Kidney (tissue), 14 donors: ENCODE measurements around the gene OBSCN. TPM values are rescaled to one million over a fixed set of nuclear protein-coding genes. Genes with fewer than 3 reads are reported as not detected.

Experiments
- DNase-seq, 5 donors: peaks; one replicate each; pipeline ENCODE4 v3.0.0-alpha.2; 2013 to 2020
- FAIRE-seq: peaks from 2 replicates; lab custom pipeline; 2012; peaks lifted over from hg19 to GRCh38; lab: Jason Lieb, UNC
- H3K27ac ChIP-seq, 2 donors: one replicate each; pipeline ENCODE4 v1.7.0; 2013; ENCODE audit warnings: low read depth in 2 of 2, low read length in 2 of 2, inconsistent platforms in 1 of 2
- H3K27me3 ChIP-seq: one replicate; pipeline ENCODE4 v1.7.1; 2013; ENCODE audit warnings: low read length, inconsistent platforms; ENCODE audit not compliant: control insufficient read depth, insufficient read depth
- H3K36me3 ChIP-seq, 3 donors: one replicate each; pipeline versions ENCODE4 v1.7.0 to v1.7.1; 2013; ENCODE audit warnings: low read length in 3 of 3, control low read depth in 1 of 3, inconsistent platforms in 1 of 3; ENCODE audit not compliant: insufficient read depth in 3 of 3, control insufficient read depth in 2 of 3
- H3K4me1 ChIP-seq, 3 donors: one replicate each; pipeline versions ENCODE4 v1.7.0 to v1.7.1; 2013; ENCODE audit warnings: low read length in 3 of 3, inconsistent platforms in 1 of 3, low read depth in 1 of 3; ENCODE audit not compliant: control insufficient read depth in 2 of 3, insufficient read depth in 2 of 3
- H3K4me3 ChIP-seq, 3 donors: one replicate each; pipeline versions ENCODE4 v1.7.0 to v1.8.1; 2013; ENCODE audit warnings: low read length in 3 of 3, control low read depth in 1 of 3, inconsistent platforms in 1 of 3
- H3K9ac ChIP-seq, 3 donors: one replicate each; pipeline versions ENCODE4 v1.7.0 to v1.7.1; 2013; ENCODE audit warnings: low read length in 3 of 3, control low read depth in 1 of 3, inconsistent platforms in 1 of 3
- H3K9me3 ChIP-seq, 3 donors: one replicate each; pipeline versions ENCODE4 v1.7.0 to v1.7.1; 2013; ENCODE audit warnings: low read length in 3 of 3, control low read depth in 1 of 3, inconsistent platforms in 1 of 3; ENCODE audit not compliant: control insufficient read depth in 2 of 3, insufficient read depth in 1 of 3
- CTCF ChIP-seq: IDR thresholded peaks from 3 replicates; pipeline ENCODE4 v1.5.1; 2012; ENCODE audit warnings: mild to moderate bottlenecking, moderate library complexity, borderline replicate concordance; ENCODE audit not compliant: insufficient read depth; ENCODE audit errors: extremely low read depth
- intact Hi-C: fragments of 100-400 bp; cut with DNase I; formaldehyde crosslinking; loops from one replicate; pipeline ENCODE4 v1.11.1; 2022
- polyA plus RNA-seq: library from polyadenylated mRNA; stranded (reverse); fragments of 350-450 nt; fragmentation: Illumina TruSeq; extraction: RNeasy Lipid Tissue Mini Kit (QIAGEN cat#74804); gene quantifications from one replicate; pipeline ENCODE4 v1.2.3, GENCODE V29; 2014; ENCODE audit warnings: low read depth, low replicate concordance; ENCODE audit not compliant: insufficient read depth
- total RNA-seq: library from RNA; stranded (reverse); fragmentation: NEBNext Ultra II Directional; extraction: Animal tissue kit (Norgen Biotek cat#: 25700); gene quantifications from one replicate; pipeline ENCODE4 v1.2.1, GENCODE V29; 2021
- donor health status: control.
- donor health status: control.
- donor health status: control.
- donor health status: control.
- donor health status: control.
- donor health status: DM: yes; HTN: yes; CAD: no.
- donor health status: Normal renal cell carcinoma (clear cell type).

OBSCN gene
- total and polyA plus RNA-seq, 2 donors from 2014 or later: 14.5 to 30.0 TPM

GRCh38 chr1:228286505-228287417 lies 78.9 kb downstream of the OBSCN start:
- H3K36me3 ChIP-seq: no peaks in the 10 kb centered on the region
- no peaks in the 10 kb centered on the region for H3K27me3 ChIP-seq
- H3K27ac ChIP-seq: no peak overlapping the region
- no peaks in the 10 kb centered on the region for H3K9me3 ChIP-seq
- no peak overlapping the region for H3K4me3 ChIP-seq
- H3K4me1 ChIP-seq: no peaks in the 10 kb centered on the region
- no peak for TF ChIP-seq CTCF
- peak in 2 of 5 donors; percentile 18 to 63 for DNase-seq
- intact Hi-C loops: no loop called here
- no peak overlapping the region for H3K9ac ChIP-seq
- FAIRE-seq: no peak

GRCh38 chr1:228287541-228288425 lies 79.9 kb downstream of the OBSCN start:
- no peak overlapping the region for H3K27ac ChIP-seq
- TF ChIP-seq CTCF: no peak
- H3K4me1 ChIP-seq: no peaks in the 10 kb centered on the region
- no peak overlapping the region for H3K9ac ChIP-seq
- DNase-seq (peak in 1 of 5 donors; percentile 56), FAIRE-seq (no peak)
- H3K9me3 ChIP-seq: no peaks in the 10 kb centered on the region
- intact Hi-C loops: no loop called here
- no peaks in the 10 kb centered on the region for H3K27me3 ChIP-seq
- no peaks in the 10 kb centered on the region for H3K36me3 ChIP-seq
- no peak overlapping the region for H3K4me3 ChIP-seq

- no peaks in the 10 kb centered on the region for H3K36me3 ChIP-seq
- no peak overlapping the region for H3K9ac ChIP-seq
- FAIRE-seq (no peak), DNase-seq (peak in 1 of 5 donors; percentile 54)
- H3K27me3 ChIP-seq: no peaks in the 10 kb centered on the region
- intact Hi-C loops: no loop called here
- no peak overlapping the region for H3K4me3 ChIP-seq
- TF ChIP-seq CTCF: no peak
- no peak overlapping the region for H3K27ac ChIP-seq
- H3K4me1 ChIP-seq: no peaks in the 10 kb centered on the region
- no peaks in the 10 kb centered on the region for H3K9me3 ChIP-seq
These were observed 80.8 kb downstream of the OBSCN start for GRCh38 chr1:228288536-228289238.
